ENCODE results near the gene PKM. TPM values are rescaled to one million over a fixed set of nuclear protein-coding genes. Genes with fewer than 3 reads are reported as not detected.

The PKM gene
- total RNA-seq, 1 experiment from 2014 or later: 828 TPM

DNA sequence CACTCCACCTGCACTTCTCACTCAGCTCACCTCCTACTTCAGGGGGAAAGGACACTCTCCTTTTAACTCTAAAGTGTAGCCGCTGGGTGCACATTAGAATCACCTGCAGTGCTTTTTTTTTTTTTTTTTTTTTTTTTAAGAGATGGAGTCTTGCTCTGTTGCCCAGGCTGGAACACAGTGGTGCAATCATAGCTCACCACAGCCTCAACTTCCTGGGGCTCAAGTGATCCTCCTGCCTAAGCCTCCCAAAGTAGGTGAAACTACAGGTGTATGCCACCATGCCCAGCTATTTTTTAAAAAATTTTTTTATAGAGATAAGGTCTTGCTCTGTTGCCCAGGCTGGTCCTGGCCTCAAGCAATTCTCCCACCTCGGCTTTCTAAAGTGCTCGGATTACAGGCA is 54.2 kb downstream of the PKM start:
- no peak overlapping the region for H3K4me3 Mint-ChIP-seq (ENCODE audit: unreplicated experiment)
- TF ChIP-seq, protein P1, sequence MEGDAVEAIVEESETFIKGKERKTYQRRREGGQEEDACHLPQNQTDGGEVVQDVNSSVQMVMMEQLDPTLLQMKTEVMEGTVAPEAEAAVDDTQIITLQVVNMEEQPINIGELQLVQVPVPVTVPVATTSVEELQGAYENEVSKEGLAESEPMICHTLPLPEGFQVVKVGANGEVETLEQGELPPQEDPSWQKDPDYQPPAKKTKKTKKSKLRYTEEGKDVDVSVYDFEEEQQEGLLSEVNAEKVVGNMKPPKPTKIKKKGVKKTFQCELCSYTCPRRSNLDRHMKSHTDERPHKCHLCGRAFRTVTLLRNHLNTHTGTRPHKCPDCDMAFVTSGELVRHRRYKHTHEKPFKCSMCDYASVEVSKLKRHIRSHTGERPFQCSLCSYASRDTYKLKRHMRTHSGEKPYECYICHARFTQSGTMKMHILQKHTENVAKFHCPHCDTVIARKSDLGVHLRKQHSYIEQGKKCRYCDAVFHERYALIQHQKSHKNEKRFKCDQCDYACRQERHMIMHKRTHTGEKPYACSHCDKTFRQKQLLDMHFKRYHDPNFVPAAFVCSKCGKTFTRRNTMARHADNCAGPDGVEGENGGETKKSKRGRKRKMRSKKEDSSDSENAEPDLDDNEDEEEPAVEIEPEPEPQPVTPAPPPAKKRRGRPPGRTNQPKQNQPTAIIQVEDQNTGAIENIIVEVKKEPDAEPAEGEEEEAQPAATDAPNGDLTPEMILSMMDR (IDR thresholded peaks at IDR 0.05; ENCODE audit: unreplicated experiment): no peak
- H3K9me3 Mint-ChIP-seq (ENCODE audit: unreplicated experiment): no peaks in the 10 kb centered on the region
- no peaks in the 10 kb centered on the region for H3K27me3 Mint-ChIP-seq (ENCODE audit: insufficient read depth, unreplicated experiment)
- ChIA-PET CTCF (interaction anchor here (1.7 kb wide), 1 partner anchor 21 kb away, joined by 8 read pairs; no protein-coding TSS in a partner anchor), POLR2A (interaction anchor here (1.3 kb wide), 1 partner anchor 8 kb away, joined by 3 read pairs; no protein-coding TSS in a partner anchor)
- H3K27ac Mint-ChIP-seq (ENCODE audit: low read depth, unreplicated experiment): no peak overlapping the region
- peaks cover 22% of the 10 kb centered on the region for H3K4me1 Mint-ChIP-seq (ENCODE audit: insufficient read depth, unreplicated experiment)
- no peaks in the 10 kb centered on the region for H3K36me3 Mint-ChIP-seq (ENCODE audit: insufficient read depth, unreplicated experiment)
- no TSS peak for BruUV-seq (replicated peaks)
- no peak for DNase-seq (ENCODE audit: unreplicated experiment)
- intact Hi-C loops (cut with micrococcal nuclease): no loop called here

DNA sequence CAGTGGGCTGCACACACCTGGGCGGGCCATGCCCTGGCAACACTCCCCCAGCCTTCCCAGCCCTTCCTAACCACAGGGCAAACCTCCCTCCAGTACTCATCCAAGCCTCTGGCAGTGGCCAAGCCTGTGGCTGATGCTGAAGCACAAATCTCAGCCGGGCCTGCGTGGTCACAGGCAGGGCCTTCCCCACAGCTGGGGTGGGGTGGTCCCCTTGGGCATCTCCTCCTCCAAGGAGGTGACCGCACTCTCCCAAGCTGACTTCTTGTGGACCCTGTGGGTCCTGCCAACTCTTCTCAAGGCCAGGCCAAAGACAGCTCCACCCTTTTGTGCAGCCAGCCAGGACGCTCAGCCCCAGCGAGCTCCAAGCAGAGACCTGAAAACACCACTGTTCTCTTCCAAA is 54.8 kb downstream of the PKM start:
- H3K9me3 Mint-ChIP-seq (ENCODE audit: unreplicated experiment): no peaks in the 10 kb centered on the region
- no peaks in the 10 kb centered on the region for H3K36me3 Mint-ChIP-seq (ENCODE audit: insufficient read depth, unreplicated experiment)
- TF ChIP-seq, protein P1 (IDR thresholded peaks at IDR 0.05; ENCODE audit: unreplicated experiment): no peak
- no peak for DNase-seq (ENCODE audit: unreplicated experiment)
- no peak overlapping the region for H3K4me3 Mint-ChIP-seq (ENCODE audit: unreplicated experiment)
- intact Hi-C loops (cut with micrococcal nuclease): no loop called here
- H3K27ac Mint-ChIP-seq (ENCODE audit: low read depth, unreplicated experiment): no peak overlapping the region
- ChIA-PET CTCF (interaction anchor here (1.0 to 1.7 kb wide), 2 partner anchors 20 to 432 kb away, joined by 3 to 8 read pairs; no protein-coding TSS in a partner anchor), POLR2A (interaction anchor here (1.3 kb wide), 1 partner anchor 8 kb away, joined by 3 read pairs; no protein-coding TSS in a partner anchor)
- H3K27me3 Mint-ChIP-seq (ENCODE audit: insufficient read depth, unreplicated experiment): no peaks in the 10 kb centered on the region
- no TSS peak for BruUV-seq (replicated peaks)
- peaks cover 16% of the 10 kb centered on the region for H3K4me1 Mint-ChIP-seq (ENCODE audit: insufficient read depth, unreplicated experiment)

DNA sequence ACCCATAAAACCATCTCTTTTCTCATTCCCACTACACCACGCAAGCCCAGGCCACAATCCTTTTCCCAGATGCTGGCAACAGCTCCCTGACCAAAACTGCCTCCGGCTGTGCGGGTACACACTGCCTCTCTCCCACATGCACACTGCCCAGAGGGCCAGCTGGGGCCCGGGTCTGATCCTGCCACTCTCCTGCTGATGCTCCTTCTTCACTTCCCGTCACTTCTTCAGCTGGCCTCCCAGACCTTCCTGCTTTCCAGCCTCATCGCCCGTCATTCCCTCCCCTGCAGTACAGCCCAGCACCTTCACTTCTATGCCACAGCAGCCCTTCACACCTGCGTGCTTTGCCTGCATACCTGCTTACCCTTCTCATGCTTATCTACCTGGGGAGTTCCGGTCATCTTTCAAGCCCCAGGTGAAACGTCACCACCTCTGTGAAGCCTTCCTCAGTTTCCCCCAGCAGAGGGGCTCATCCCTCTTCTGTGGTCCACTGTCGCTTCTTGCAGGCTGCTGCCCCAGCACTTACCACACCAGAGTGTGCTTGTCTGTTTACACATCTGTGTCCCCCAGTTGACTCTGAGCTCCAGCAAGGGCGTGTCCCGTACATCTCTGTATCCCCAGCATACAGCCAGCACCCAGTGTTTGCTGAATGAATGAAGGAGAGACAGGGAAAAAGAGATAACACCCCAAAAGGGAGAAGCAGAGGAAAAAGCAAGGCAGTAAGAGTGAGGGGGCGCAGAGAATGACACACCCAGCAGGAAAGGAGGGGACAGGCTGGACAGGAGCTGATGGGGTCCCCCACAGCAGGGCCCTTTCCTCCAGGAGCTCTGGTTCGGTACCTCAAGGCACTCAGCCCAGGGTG is 55.6 kb downstream of the PKM start:
- ChIA-PET CTCF (interaction anchor here (1.0 to 2.2 kb wide), 3 partner anchors 19 to 431 kb away, joined by 3 to 8 read pairs (median 7); no protein-coding TSS in a partner anchor), POLR2A (interaction anchor here (1.1 kb wide), 1 partner anchor 9 kb away, joined by 3 read pairs; no protein-coding TSS in a partner anchor)
- no peak overlapping the region for H3K27ac Mint-ChIP-seq (ENCODE audit: low read depth, unreplicated experiment)
- TF ChIP-seq, protein P1 (IDR thresholded peaks at IDR 0.05; ENCODE audit: unreplicated experiment): no peak
- H3K27me3 Mint-ChIP-seq (ENCODE audit: insufficient read depth, unreplicated experiment): no peaks in the 10 kb centered on the region
- H3K36me3 Mint-ChIP-seq (ENCODE audit: insufficient read depth, unreplicated experiment): no peaks in the 10 kb centered on the region
- intact Hi-C loops (cut with micrococcal nuclease): no loop called here
- H3K9me3 Mint-ChIP-seq (ENCODE audit: unreplicated experiment): no peaks in the 10 kb centered on the region
- no TSS peak for BruUV-seq (replicated peaks)
- H3K4me3 Mint-ChIP-seq (ENCODE audit: unreplicated experiment): no peak overlapping the region
- peaks cover 11% of the 10 kb centered on the region for H3K4me1 Mint-ChIP-seq (ENCODE audit: insufficient read depth, unreplicated experiment)
- no peak for DNase-seq (ENCODE audit: unreplicated experiment)

DNA sequence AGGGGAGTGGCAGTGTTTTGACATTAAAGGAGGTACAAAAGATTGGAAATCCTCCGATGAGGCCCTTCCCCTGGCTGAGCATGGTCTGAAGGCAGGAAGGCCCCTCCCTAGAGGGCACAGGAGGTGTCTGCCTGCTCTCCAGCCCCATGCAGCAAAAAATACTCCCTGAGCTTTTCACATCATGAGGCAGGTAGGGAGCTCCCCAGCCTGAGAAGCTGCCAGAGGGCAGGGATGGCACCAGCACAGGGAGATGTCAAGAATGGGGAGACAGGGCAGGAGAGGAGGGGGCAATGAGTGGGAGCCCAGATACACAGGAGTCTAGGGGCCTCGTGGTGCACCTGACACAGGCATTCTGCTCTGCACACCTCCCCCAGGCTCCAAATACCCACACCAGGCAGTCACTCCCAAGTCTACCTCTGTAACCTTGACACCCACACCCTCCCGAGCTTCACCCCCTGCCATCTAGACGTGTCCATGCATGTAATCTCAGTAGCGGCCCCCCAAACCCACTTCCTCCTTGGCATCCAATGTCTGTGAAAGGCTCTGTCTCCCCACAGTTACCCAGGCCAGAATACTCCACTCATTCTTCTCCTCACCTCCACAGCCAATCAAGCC is 56.3 kb downstream of the PKM start:
- ChIA-PET POLR2A (interaction anchor here (0.8 to 1.1 kb wide), 2 partner anchors 10 to 18 kb away, joined by 3 read pairs; no protein-coding TSS in a partner anchor), CTCF (interaction anchor here (2.2 kb wide), 1 partner anchor 18 kb away, joined by 7 read pairs; no protein-coding TSS in a partner anchor)
- DNase-seq (ENCODE audit: unreplicated experiment): no peak
- peaks cover 11% of the 10 kb centered on the region for H3K4me1 Mint-ChIP-seq (ENCODE audit: insufficient read depth, unreplicated experiment)
- H3K4me3 Mint-ChIP-seq (ENCODE audit: unreplicated experiment): no peak overlapping the region
- TF ChIP-seq, protein P1 (IDR thresholded peaks at IDR 0.05; ENCODE audit: unreplicated experiment): no peak
- peak overlapping the region; percentile 39 for H3K27ac Mint-ChIP-seq (ENCODE audit: low read depth, unreplicated experiment)
- H3K27me3 Mint-ChIP-seq (ENCODE audit: insufficient read depth, unreplicated experiment): no peaks in the 10 kb centered on the region
- H3K9me3 Mint-ChIP-seq (ENCODE audit: unreplicated experiment): no peaks in the 10 kb centered on the region
- no peaks in the 10 kb centered on the region for H3K36me3 Mint-ChIP-seq (ENCODE audit: insufficient read depth, unreplicated experiment)
- intact Hi-C loops (cut with micrococcal nuclease): no loop called here
- BruUV-seq (replicated peaks): no TSS peak

Data from MCF 10A (cell line).